Ovary (tissue), 9 donors: Measurements from ENCODE around the gene CERS6. TPM values are rescaled to one million over a fixed set of nuclear protein-coding genes. Genes with fewer than 3 reads are reported as not detected.
A peak's percentile ranks its signal among the peaks of the same experiment; 100 is the strongest.

Source experiments
- DNase-seq, 5 donors: peaks; one replicate each; pipeline ENCODE4 v3.0.0-alpha.2; 2019 to 2020
- H3K27ac ChIP-seq, 2 donors: fragments of 200-600 bp; one replicate each; pipeline versions ENCODE4 v1.5.1 to v1.8.0; 2019 to 2022
- H3K27me3 ChIP-seq: fragments of 200-600 bp; one replicate; pipeline ENCODE4 v1.8.0; 2022
- H3K36me3 ChIP-seq: fragments of 200-600 bp; sonication (generic); one replicate; pipeline ENCODE4 v1.5.1; 2019
- H3K4me1 ChIP-seq: one replicate; pipeline ENCODE4 v1.8.1; 2013; ENCODE audit warnings: mild to moderate bottlenecking, moderate library complexity; ENCODE audit not compliant: insufficient read depth
- H3K4me3 ChIP-seq: fragments of 200-600 bp; sonication (generic); one replicate; pipeline ENCODE4 v1.5.1; 2017
- H3K9me3 ChIP-seq, 2 donors: fragments of 200-600 bp in 1 of 2; sonication (generic) in 1 of 2; one replicate each; pipeline versions ENCODE4 v1.5.1 to v1.8.1; 2013 to 2019; ENCODE audit warnings: mild to moderate bottlenecking in 1 of 2, moderate library complexity in 1 of 2
- EP300 ChIP-seq: sonication (generic); formaldehyde crosslinking; IDR thresholded peaks from one replicate; pipeline ENCODE4 v1.6.1; 2017; ENCODE audit warnings: antibody characterized with exemption
- POLR2A ChIP-seq: fragments of 450-650 bp; IDR thresholded peaks from one replicate; pipeline ENCODE4 v1.6.1; 2017; ENCODE audit warnings: antibody characterized with exemption, mild to moderate bottlenecking, moderate library complexity
- WGBS, 3 donors: extraction: QIAGEN DNeasy Blood & Tissue Kit in 1 of 3; methylation state at CpG; one replicate each; pipeline versions ENCODE4 v1.1.5 to v1.1.7; 2013 to 2017; 5-methylcytosine and 5-hydroxymethylcytosine counted together
- intact Hi-C, 4 donors: fragments of 100-400 bp; cut with DNase I; formaldehyde crosslinking; loops; one replicate each; pipeline versions ENCODE4 v1.11.0 to v1.15.1; 2022 to 2023
- polyA plus RNA-seq, 2 donors: library from polyadenylated mRNA; stranded (reverse); fragments of 200-250 nt in 1 of 2; fragments of 350-450 nt in 1 of 2; fragmentation: Illumina TruSeq in 1 of 2; extraction: RNeasy Lipid Tissue Mini Kit (QIAGEN cat#74804) in 1 of 2; gene quantifications; one replicate each; pipeline ENCODE4 v1.2.3, GENCODE V29; 2013 to 2014
- total RNA-seq, 7 donors: library from RNA; depleted of rRNA in 2 of 7; stranded (reverse); fragments of >200 nt in 2 of 7; fragmentation: NEBNext Ultra II Directional in 3 of 7; extraction: Animal tissue kit (Norgen Biotek cat#: 25700) in 3 of 7; gene quantifications; one replicate each; pipeline versions ENCODE4 v1.1.0 to v1.2.4, GENCODE V29; 2016 to 2023
- TF ChIP-seq, protein P1 (sequence below), 3 donors: fragments of 450-650 bp in 2 of 3; fragments of 200-600 bp in 1 of 3; IDR thresholded peaks; one replicate each; pipeline versions ENCODE4 v1.5.1 to v1.8.0; 2016 to 2022; ENCODE audit warnings: antibody characterized with exemption in 3 of 3, mild to moderate bottlenecking in 1 of 3
- donor health status: DM: no; HTN: no; CAD: no; lungs with moderate emphysema.
- donor health status: DM: no; HTN: no; CAD: no.
- donor health status: Bipolar disorder and iron deficiency.
- donor health status: DM: yes; HTN: yes; CAD: no.
- donor health status: DM: no; HTN: no; CAD: no.
- donor health status: DM: yes; HTN: yes; CAD: no.

CERS6 gene
- total and polyA plus RNA-seq, 9 donors = 11.5 to 30.8 (median 24.9) TPM

DNA sequence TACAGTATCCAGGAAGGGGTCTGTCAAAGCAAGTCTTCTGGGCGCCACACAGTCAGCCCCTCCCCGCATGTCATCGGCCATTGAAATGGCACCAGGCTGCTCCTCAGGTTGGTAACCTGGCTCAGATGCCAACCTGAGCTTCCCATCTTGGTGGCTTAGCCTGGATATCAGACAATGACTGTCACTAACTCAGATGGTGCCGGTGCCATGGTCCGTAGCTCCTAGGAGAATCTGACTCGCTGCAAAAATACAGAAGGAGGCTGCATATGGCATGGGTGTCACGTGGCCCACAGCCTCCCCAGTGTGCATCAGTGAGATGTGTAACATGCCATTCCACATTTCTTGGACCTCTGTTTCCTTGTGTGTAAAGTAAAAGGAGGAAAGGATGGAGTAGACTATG lies 349.5 kb downstream of the CERS6 start:
- intact Hi-C loops = no loop called here
- no peak overlapping the region for H3K27ac ChIP-seq
- 87 to 95% (median 90%) methylated on average over 7 of the region's 7 CpGs for WGBS, 3 donors
- H3K36me3 ChIP-seq = no peaks in the 10 kb centered on the region
- H3K9me3 ChIP-seq = no peaks in the 10 kb centered on the region
- no peaks in the 10 kb centered on the region for H3K27me3 ChIP-seq
- H3K4me3 ChIP-seq = no peak overlapping the region
- peaks cover 7% of the 10 kb centered on the region for H3K4me1 ChIP-seq
- TF ChIP-seq POLR2A = no peak
- TF ChIP-seq EP300 = no peak
- TF ChIP-seq, protein P1, sequence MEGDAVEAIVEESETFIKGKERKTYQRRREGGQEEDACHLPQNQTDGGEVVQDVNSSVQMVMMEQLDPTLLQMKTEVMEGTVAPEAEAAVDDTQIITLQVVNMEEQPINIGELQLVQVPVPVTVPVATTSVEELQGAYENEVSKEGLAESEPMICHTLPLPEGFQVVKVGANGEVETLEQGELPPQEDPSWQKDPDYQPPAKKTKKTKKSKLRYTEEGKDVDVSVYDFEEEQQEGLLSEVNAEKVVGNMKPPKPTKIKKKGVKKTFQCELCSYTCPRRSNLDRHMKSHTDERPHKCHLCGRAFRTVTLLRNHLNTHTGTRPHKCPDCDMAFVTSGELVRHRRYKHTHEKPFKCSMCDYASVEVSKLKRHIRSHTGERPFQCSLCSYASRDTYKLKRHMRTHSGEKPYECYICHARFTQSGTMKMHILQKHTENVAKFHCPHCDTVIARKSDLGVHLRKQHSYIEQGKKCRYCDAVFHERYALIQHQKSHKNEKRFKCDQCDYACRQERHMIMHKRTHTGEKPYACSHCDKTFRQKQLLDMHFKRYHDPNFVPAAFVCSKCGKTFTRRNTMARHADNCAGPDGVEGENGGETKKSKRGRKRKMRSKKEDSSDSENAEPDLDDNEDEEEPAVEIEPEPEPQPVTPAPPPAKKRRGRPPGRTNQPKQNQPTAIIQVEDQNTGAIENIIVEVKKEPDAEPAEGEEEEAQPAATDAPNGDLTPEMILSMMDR (IDR thresholded peaks at IDR 0.05) = no peak
- DNase-seq = no peak

DNA sequence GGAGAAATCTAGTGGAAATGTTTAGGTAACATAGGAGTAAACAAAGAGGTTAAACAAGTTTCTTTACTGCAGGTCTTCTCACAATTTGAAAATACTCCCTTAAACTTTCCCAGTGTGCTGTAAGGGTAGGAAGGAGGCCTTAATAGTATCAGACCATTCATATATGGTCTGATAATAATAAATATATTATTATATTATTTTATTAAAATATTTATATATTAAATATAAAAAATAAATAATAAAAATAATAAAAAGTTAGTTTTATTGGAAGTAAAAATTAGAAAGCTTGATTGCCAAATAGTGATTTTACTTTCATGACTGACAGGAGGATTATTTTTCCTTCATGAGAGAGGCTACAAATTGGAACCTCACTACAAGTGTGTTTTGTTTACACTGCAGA lies 353.5 kb downstream of the CERS6 start:
- no peaks in the 10 kb centered on the region for H3K36me3 ChIP-seq
- no peak for DNase-seq
- H3K4me3 ChIP-seq = no peak overlapping the region
- no peaks in the 10 kb centered on the region for H3K27me3 ChIP-seq
- no peak overlapping the region for H3K27ac ChIP-seq
- no peaks in the 10 kb centered on the region for H3K9me3 ChIP-seq
- H3K4me1 ChIP-seq = peaks cover 9% of the 10 kb centered on the region
- TF ChIP-seq, protein P1 (IDR thresholded peaks at IDR 0.05) = no peak
- TF ChIP-seq POLR2A = no peak
- TF ChIP-seq EP300 = no peak
- intact Hi-C loops = no loop called here

DNA sequence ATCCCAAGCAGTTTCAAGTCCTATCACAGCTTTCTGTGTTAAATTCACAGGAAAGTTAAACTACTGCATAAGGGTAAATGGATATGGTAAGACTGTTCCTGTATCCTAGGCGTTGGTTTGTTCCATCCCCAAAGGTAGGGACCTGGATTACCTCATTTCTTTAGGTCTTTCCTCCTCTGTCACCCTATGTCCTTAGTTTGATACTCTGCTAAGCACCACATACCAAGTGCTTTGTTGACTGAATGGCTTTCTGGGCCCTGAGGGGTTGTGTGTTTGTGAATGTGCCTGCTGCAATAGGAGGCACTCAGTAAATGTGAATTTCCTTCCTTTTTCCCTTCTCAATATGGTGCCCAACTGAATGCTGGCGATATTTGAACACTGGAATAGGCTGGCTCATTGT lies 354.2 kb downstream of the CERS6 start:
- no peaks in the 10 kb centered on the region for H3K36me3 ChIP-seq
- H3K4me3 ChIP-seq = no peak overlapping the region
- H3K27me3 ChIP-seq = no peaks in the 10 kb centered on the region
- no peaks in the 10 kb centered on the region for H3K9me3 ChIP-seq
- TF ChIP-seq POLR2A = no peak
- TF ChIP-seq, protein P1 (IDR thresholded peaks at IDR 0.05) = no peak
- TF ChIP-seq EP300 = no peak
- peaks cover 10% of the 10 kb centered on the region for H3K4me1 ChIP-seq
- no peak overlapping the region for H3K27ac ChIP-seq
- intact Hi-C loops = no loop called here
- 88 to 98% (median 93%) methylated on average over 2 of the region's 2 CpGs for WGBS, 3 donors
- no peak for DNase-seq

DNA sequence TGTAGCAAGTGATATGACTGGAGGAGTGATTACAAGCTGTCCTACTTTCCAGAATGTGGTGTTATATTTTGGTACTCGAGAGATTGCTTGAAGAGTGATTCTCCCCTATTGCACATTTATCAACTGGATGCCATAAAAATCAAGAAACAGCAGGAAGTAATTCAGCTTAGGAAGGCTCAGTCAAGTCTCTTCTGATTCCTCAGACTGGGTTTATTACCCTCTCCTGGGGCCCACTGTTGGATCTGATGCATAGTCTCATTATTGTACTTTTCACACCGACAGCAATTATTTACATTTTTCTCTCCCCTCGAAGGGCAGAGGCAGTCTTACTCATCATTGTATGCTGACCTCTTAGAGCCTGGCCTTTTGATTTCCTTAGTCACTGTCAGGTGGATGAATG lies 355.6 kb downstream of the CERS6 start:
- TF ChIP-seq POLR2A (no peak), EP300 (no peak)
- TF ChIP-seq, protein P1 (IDR thresholded peaks at IDR 0.05) = no peak
- H3K27ac ChIP-seq = peak overlapping the region in 1 of 2 donors; percentile 33
- 26 to 33% (median 30%) methylated on average over 3 of the region's 3 CpGs for WGBS, 3 donors

DNA sequence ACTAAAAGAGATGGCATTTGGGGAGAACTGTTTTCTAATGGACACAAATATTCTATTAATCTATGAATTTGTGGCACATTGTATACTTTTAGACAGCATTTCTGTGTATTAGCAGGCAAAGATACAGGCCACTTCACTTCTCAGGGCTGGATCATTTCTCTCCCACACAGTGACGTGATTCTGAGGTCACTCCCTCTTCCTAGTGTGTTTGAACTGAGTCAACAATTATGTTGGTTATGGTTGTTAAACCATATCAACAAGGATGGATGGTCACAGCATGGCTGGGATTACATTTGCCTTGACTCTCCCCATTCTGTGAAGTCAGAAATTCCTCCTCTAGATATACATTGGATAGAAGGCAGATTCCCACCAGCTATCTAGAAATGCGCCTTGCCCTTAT lies 358.0 kb downstream of the CERS6 start:
- no peak overlapping the region for H3K27ac ChIP-seq
- H3K36me3 ChIP-seq = no peaks in the 10 kb centered on the region
- no peak for DNase-seq
- H3K27me3 ChIP-seq = no peaks in the 10 kb centered on the region
- TF ChIP-seq EP300 (no peak), POLR2A (no peak)
- TF ChIP-seq, protein P1 (IDR thresholded peaks at IDR 0.05) = no peak
- no peak overlapping the region for H3K4me3 ChIP-seq
- intact Hi-C loops = no loop called here
- peaks cover 10% of the 10 kb centered on the region for H3K4me1 ChIP-seq
- 78 to 95% (median 88%) methylated on average over 2 of the region's 2 CpGs for WGBS, 3 donors
- no peaks in the 10 kb centered on the region for H3K9me3 ChIP-seq

More for the DNA sequence above, 355.6 kb downstream of the CERS6 start:
- intact Hi-C loops = no loop called here
- Histone ChIP-seq H3K4me1 (peaks cover 10% of the 10 kb centered on the region), H3K27me3 (no peaks in the 10 kb centered on the region), H3K9me3 (no peaks in the 10 kb centered on the region), H3K4me3 (no peak overlapping the region), H3K36me3 (no peaks in the 10 kb centered on the region)
- no peak for DNase-seq
